Measurements from ENCODE around the gene GPRASP2.

GRCh38 chrX:102694749-102695148 lies 17.5 kb upstream of the GPRASP2 start:
- TF ChIP-seq NR3C1 (CRISPR knock-in tag; IDR thresholded peaks at IDR 0.05) (no peak), CTCF (IDR thresholded peaks at IDR 0.05 in 2 of 3, conservative IDR thresholded peaks at IDR 0.05 in 1 of 3; ENCODE audit: insufficient read depth in 2 of 3, low read depth in 1 of 3, low read length in 3 of 3) (no peak)
